Measurements from ENCODE around the gene ANOS1. TPM values are rescaled to one million over a fixed set of nuclear protein-coding genes. Genes with fewer than 3 reads are reported as not detected.

The ANOS1 gene
- total RNA-seq, 1 donor from 2014 or later, result 5.9 TPM

DNA sequence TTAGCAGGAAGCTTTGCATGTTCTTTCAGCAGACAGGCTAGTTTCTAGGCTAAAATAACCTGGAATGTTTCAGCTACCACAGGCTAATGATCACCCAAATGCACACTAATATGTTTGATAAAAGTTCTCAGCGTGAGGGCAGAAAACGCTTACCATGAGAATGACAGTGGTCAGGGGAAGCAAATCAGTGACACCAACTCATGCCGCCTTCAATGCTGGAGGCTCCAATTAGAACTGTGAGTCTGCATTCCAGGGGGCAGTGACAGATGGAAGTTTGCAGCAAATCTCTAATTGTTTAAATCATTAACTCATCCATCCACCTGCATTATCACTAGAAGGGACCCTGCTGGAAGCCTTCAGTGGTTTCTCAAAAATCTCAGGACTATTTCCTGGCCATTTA is 43.2 kb downstream of the ANOS1 start:
- Mint-ChIP-seq H3K27ac (no peak overlapping the region), H3K9me3 (ENCODE audit: low read depth) (no peaks in the 10 kb centered on the region), H3K36me3 (ENCODE audit: insufficient read depth) (no peaks in the 10 kb centered on the region), H3K4me3 (ENCODE audit: low read depth) (no peak overlapping the region), H3K27me3 (peaks cover 8% of the 10 kb centered on the region), H3K4me1 (ENCODE audit: low read depth) (peaks cover 17% of the 10 kb centered on the region)
- DNase-seq (ENCODE audit: low spot score, unreplicated experiment), result no peak
- TF ChIP-seq, protein P1, sequence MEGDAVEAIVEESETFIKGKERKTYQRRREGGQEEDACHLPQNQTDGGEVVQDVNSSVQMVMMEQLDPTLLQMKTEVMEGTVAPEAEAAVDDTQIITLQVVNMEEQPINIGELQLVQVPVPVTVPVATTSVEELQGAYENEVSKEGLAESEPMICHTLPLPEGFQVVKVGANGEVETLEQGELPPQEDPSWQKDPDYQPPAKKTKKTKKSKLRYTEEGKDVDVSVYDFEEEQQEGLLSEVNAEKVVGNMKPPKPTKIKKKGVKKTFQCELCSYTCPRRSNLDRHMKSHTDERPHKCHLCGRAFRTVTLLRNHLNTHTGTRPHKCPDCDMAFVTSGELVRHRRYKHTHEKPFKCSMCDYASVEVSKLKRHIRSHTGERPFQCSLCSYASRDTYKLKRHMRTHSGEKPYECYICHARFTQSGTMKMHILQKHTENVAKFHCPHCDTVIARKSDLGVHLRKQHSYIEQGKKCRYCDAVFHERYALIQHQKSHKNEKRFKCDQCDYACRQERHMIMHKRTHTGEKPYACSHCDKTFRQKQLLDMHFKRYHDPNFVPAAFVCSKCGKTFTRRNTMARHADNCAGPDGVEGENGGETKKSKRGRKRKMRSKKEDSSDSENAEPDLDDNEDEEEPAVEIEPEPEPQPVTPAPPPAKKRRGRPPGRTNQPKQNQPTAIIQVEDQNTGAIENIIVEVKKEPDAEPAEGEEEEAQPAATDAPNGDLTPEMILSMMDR (IDR thresholded peaks at IDR 0.05; ENCODE audit: unreplicated experiment), result no peak

GRCh38 chrX:8684201-8684965 is 47.6 kb downstream of the ANOS1 start:
- peaks cover 10% of the 10 kb centered on the region for H3K27me3 Mint-ChIP-seq
- H3K4me1 Mint-ChIP-seq (ENCODE audit: low read depth), result peaks cover 12% of the 10 kb centered on the region
- TF ChIP-seq, protein P1 (IDR thresholded peaks at IDR 0.05; ENCODE audit: unreplicated experiment), result no peak
- H3K36me3 Mint-ChIP-seq (ENCODE audit: insufficient read depth), result no peaks in the 10 kb centered on the region
- no peak overlapping the region for H3K4me3 Mint-ChIP-seq (ENCODE audit: low read depth)
- no peak overlapping the region for H3K27ac Mint-ChIP-seq
- H3K9me3 Mint-ChIP-seq (ENCODE audit: low read depth), result no peaks in the 10 kb centered on the region
- no peak for DNase-seq (ENCODE audit: low spot score, unreplicated experiment)

DNA sequence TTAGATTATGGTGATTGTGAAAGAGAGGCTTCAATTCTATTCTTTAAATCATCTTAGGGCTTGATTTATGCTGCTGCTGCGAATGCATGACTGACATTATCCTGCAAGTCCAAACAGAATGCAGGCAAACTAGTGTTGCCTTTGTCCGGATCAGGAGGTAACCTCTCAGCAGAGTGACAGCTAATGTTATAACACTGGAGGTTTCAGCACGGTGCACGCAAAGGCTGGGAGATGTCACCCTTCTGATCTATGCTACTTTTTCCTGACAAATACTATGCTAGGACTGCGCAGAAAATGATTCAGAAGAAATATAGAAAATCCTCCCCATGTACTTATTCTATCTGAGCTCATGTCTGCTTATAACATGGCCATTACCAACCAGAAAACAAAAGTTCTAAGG is 48.2 kb downstream of the ANOS1 start:
- no peak for DNase-seq (ENCODE audit: low spot score, unreplicated experiment)
- Mint-ChIP-seq H3K4me1 (ENCODE audit: low read depth) (peaks cover 5% of the 10 kb centered on the region), H3K4me3 (ENCODE audit: low read depth) (no peak overlapping the region), H3K36me3 (ENCODE audit: insufficient read depth) (no peaks in the 10 kb centered on the region), H3K27me3 (peaks cover 10% of the 10 kb centered on the region), H3K9me3 (ENCODE audit: low read depth) (no peaks in the 10 kb centered on the region), H3K27ac (no peak overlapping the region)
- TF ChIP-seq, protein P1 (IDR thresholded peaks at IDR 0.05; ENCODE audit: unreplicated experiment), result no peak

DNA sequence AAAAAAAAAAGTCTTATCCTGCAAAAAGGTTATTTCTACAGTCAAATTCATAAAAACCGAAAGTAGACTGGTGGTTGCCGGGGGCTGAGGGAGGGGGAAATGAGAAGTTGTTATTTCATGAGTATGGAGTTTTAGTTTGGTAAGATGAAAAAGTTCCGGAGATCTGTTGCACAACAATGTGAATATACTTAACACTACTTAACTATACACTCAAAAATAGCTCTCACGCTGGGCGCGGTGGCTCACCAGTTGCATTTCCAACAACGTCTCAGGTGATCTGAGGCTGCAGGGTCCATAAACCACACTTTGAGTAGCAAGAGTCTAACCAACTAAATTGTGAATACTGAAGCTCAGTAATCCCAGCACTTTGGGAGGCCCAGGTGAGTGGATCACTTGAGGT is 52.4 kb downstream of the ANOS1 start:
- no peak overlapping the region for H3K27ac Mint-ChIP-seq
- TF ChIP-seq, protein P1 (IDR thresholded peaks at IDR 0.05; ENCODE audit: unreplicated experiment), result no peak
- no peaks in the 10 kb centered on the region for H3K36me3 Mint-ChIP-seq (ENCODE audit: insufficient read depth)

GRCh38 chrX:8675006-8675630 is 56.8 kb downstream of the ANOS1 start:
- Mint-ChIP-seq H3K27me3 (no peaks in the 10 kb centered on the region), H3K9me3 (ENCODE audit: low read depth) (no peaks in the 10 kb centered on the region), H3K36me3 (ENCODE audit: insufficient read depth) (no peaks in the 10 kb centered on the region), H3K4me1 (ENCODE audit: low read depth) (no peaks in the 10 kb centered on the region), H3K4me3 (ENCODE audit: low read depth) (no peak overlapping the region), H3K27ac (no peak overlapping the region)
- TF ChIP-seq, protein P1 (IDR thresholded peaks at IDR 0.05; ENCODE audit: unreplicated experiment), result no peak
- no peak for DNase-seq (ENCODE audit: low spot score, unreplicated experiment)

More for the DNA sequence above, 52.4 kb downstream of the ANOS1 start:
- H3K4me3 Mint-ChIP-seq (ENCODE audit: low read depth), result no peak overlapping the region
- no peaks in the 10 kb centered on the region for H3K4me1 Mint-ChIP-seq (ENCODE audit: low read depth)
- peaks cover 3% of the 10 kb centered on the region for H3K27me3 Mint-ChIP-seq
- DNase-seq (ENCODE audit: low spot score, unreplicated experiment), result no peak
- no peaks in the 10 kb centered on the region for H3K9me3 Mint-ChIP-seq (ENCODE audit: low read depth)

All from progenitor cell of endocrine pancreas (in vitro differentiated cells).